DOHH2 (cell line): Measurements from ENCODE around the gene COMMD9.

Source experiments
- H3F3A ChIP-seq: fragments of 200-600 bp; sonication (generic), shearing (Covaris generic); 2 replicates; pipeline ENCODE4 v1.6.0; 2016; ENCODE audit warnings: antibody characterized with exemption, mild to moderate bottlenecking; ENCODE audit not compliant: control insufficient read depth, insufficient read depth
- H3K27ac ChIP-seq: fragments of 200-600 bp; sonication (generic); 2 replicates; pipeline ENCODE4 v1.5.1; 2014; ENCODE audit warnings: low read depth, mild to moderate bottlenecking, low read length, moderate library complexity
- H3K27me3 ChIP-seq: fragments of 200-600 bp; sonication (generic); 2 replicates; pipeline ENCODE4 v1.6.1; 2014; ENCODE audit warnings: mild to moderate bottlenecking, low read length, mixed read lengths; ENCODE audit not compliant: control insufficient read depth
- H3K36me3 ChIP-seq: fragments of 200-600 bp; sonication (generic); 2 replicates; pipeline ENCODE4 v1.6.1; 2014; ENCODE audit warnings: mild to moderate bottlenecking, low read length, moderate library complexity, mixed read lengths; ENCODE audit not compliant: control insufficient read depth
- H3K4me1 ChIP-seq: fragments of 200-600 bp; sonication (generic); 2 replicates; pipeline ENCODE4 v1.6.1; 2014; ENCODE audit warnings: mild to moderate bottlenecking, low read length, mixed read lengths; ENCODE audit not compliant: control insufficient read depth
- H3K4me2 ChIP-seq: fragments of 200-600 bp; sonication (generic); 2 replicates; pipeline ENCODE4 v1.6.0; 2014; ENCODE audit warnings: mild to moderate bottlenecking, low read length, moderate library complexity
- H3K4me3 ChIP-seq: fragments of 200-600 bp; sonication (generic); 2 replicates; pipeline ENCODE4 v1.5.1; 2014; ENCODE audit warnings: mild to moderate bottlenecking, low read length, mixed read lengths
- H3K79me2 ChIP-seq: fragments of 200-600 bp; sonication (generic); 2 replicates; pipeline ENCODE4 v1.6.1; 2014; ENCODE audit warnings: mild to moderate bottlenecking, low read length, mixed read lengths; ENCODE audit not compliant: control insufficient read depth
- H3K9me2 ChIP-seq: fragments of 200-600 bp; sonication (generic); replicated peaks from 2 replicates; pipeline ENCODE4 v1.6.1; 2014; ENCODE audit warnings: mild to moderate bottlenecking, low read length, mixed read lengths; ENCODE audit not compliant: control insufficient read depth
- H3K9me3 ChIP-seq: fragments of 200-600 bp; sonication (generic); 2 replicates; pipeline ENCODE4 v1.6.1; 2014; ENCODE audit warnings: antibody characterized with exemption, low read length, mixed read lengths; ENCODE audit not compliant: control insufficient read depth, insufficient read depth
- H4K20me1 ChIP-seq: fragments of 200-600 bp; sonication (generic); 2 replicates; pipeline ENCODE4 v1.6.0; 2014; ENCODE audit warnings: low read depth, mild to moderate bottlenecking, antibody characterized with exemption, low read length, moderate library complexity; ENCODE audit not compliant: control insufficient read depth, insufficient read depth
- EZH2phosphoT487 ChIP-seq: fragments of 200-600 bp; sonication (generic); IDR thresholded peaks from 2 replicates; pipeline ENCODE4 v1.6.1; 2017; ENCODE audit warnings: borderline replicate concordance, mild to moderate bottlenecking, antibody characterized with exemption, low read length, moderate library complexity, mixed read lengths
- TF ChIP-seq, protein P1 (sequence below): fragments of 200-600 bp; sonication (generic); IDR thresholded peaks from one replicate; pipeline ENCODE4 v1.5.1; 2014; ENCODE audit warnings: antibody characterized with exemption, mild to moderate bottlenecking, low read depth, low read length; ENCODE audit not compliant: poor library complexity, severe bottlenecking

Gene COMMD9

DNA sequence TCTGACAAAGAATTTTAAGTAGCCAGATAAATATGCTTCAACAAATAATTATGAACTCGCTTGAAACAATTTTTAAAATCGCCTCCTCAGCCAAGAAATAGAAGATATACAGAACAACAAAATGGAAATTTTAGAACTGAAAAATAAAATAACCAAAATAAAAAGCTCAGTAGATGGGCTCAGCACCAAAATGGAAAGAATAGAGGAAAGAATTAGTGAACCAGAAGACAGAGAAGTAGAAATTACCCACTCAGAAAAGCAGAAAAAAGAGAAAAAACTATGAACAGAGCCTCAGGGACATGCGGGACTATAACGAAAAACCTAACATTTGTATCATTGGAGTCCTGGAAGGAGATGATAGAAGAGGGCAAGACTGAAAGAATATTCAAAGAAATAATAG lies 7.4 kb downstream of the COMMD9 start:
- no peaks in the 10 kb centered on the region for H3K9me3 ChIP-seq
- TF ChIP-seq, protein P1, sequence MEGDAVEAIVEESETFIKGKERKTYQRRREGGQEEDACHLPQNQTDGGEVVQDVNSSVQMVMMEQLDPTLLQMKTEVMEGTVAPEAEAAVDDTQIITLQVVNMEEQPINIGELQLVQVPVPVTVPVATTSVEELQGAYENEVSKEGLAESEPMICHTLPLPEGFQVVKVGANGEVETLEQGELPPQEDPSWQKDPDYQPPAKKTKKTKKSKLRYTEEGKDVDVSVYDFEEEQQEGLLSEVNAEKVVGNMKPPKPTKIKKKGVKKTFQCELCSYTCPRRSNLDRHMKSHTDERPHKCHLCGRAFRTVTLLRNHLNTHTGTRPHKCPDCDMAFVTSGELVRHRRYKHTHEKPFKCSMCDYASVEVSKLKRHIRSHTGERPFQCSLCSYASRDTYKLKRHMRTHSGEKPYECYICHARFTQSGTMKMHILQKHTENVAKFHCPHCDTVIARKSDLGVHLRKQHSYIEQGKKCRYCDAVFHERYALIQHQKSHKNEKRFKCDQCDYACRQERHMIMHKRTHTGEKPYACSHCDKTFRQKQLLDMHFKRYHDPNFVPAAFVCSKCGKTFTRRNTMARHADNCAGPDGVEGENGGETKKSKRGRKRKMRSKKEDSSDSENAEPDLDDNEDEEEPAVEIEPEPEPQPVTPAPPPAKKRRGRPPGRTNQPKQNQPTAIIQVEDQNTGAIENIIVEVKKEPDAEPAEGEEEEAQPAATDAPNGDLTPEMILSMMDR, result no peak
- no peak for TF ChIP-seq EZH2phosphoT487
- H3K4me2 ChIP-seq, result no peak overlapping the region
- H3K27ac ChIP-seq, result no peak overlapping the region
- H3K79me2 ChIP-seq, result peaks cover 10% of the 10 kb centered on the region; the same call in 1 of the 2 replicates
- no peaks in the 10 kb centered on the region for H4K20me1 ChIP-seq
- no peaks in the 10 kb centered on the region for H3F3A ChIP-seq
- no peaks in the 10 kb centered on the region; the same call in 1 of the 2 replicates for H3K36me3 ChIP-seq
- H3K4me1 ChIP-seq, result no peaks in the 10 kb centered on the region
- no peaks in the 10 kb centered on the region for H3K27me3 ChIP-seq
- H3K9me2 ChIP-seq, result no peaks in the 10 kb centered on the region
- no peak overlapping the region for H3K4me3 ChIP-seq

DNA sequence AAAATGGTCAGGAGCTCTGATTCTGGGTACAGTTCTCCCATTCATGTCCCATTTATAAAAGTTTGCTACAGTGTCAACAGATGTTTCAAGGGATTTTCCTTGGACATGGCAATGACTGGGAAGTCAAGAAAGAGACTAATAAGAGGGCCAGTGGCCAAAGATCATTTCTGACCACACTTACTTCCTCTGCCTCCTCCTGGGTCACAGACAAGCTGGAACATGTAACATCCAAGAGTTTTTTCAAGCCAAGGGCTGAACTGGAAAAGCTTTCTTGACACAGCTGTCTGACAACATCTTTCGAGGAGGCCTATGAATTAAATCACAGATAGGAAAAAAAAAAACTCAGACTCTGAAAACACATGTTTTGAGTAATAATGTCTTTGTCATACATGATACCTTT lies 8.7 kb downstream of the COMMD9 start:
- Histone ChIP-seq H3F3A (no peaks in the 10 kb centered on the region), H3K4me1 (no peaks in the 10 kb centered on the region), H3K27ac (no peak overlapping the region), H3K36me3 (no peaks in the 10 kb centered on the region; the same call in 1 of the 2 replicates), H3K4me3 (no peak overlapping the region), H3K79me2 (peaks cover 10% of the 10 kb centered on the region; the same call in 1 of the 2 replicates), H3K9me3 (no peaks in the 10 kb centered on the region), H4K20me1 (no peaks in the 10 kb centered on the region), H3K4me2 (no peak overlapping the region), H3K27me3 (no peaks in the 10 kb centered on the region), H3K9me2 (no peaks in the 10 kb centered on the region)
- TF ChIP-seq, protein P1, result no peak
- TF ChIP-seq EZH2phosphoT487, result no peak

DNA sequence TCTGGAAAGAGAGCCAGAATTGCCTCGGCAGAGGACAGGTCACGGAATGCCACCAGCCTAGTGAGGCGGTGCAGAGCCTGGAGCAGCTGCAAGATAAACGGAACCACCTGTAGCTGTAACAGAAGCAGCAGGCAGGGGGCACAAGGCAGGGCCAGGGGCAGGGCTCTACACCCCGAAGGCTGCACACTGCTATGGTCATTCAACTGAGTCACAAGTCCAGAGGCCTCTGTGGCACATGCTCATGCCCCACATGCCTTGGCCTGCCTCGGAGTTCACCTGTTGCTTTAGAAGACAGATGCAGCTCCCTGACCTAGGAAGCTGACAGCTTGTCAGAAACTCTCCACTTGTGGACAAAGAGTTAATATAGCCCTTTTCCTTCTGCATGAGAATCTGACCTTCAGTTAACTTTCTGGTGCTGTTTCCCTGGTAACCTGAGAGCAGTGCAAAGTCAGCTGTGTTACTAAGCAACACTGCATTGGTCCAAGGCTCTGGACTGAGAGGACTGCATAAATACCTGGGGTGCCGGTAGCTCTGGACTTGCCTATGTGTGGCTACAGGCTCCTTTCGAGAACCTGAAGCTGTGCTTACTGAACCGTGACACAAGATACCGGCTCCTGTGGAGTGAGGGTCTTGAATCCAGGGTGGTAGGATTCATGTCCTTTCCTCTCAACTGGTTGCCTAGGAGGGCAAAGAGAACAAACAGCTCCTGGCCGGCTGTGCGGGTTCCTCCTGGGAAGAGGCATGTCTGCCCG lies 10.5 kb downstream of the COMMD9 start:
- Histone ChIP-seq H3K36me3 (no peaks in the 10 kb centered on the region; the same call in 1 of the 2 replicates), H4K20me1 (no peaks in the 10 kb centered on the region), H3K4me2 (no peak overlapping the region), H3F3A (no peaks in the 10 kb centered on the region), H3K4me1 (no peaks in the 10 kb centered on the region), H3K27me3 (no peaks in the 10 kb centered on the region), H3K9me2 (no peaks in the 10 kb centered on the region), H3K4me3 (no peak overlapping the region), H3K79me2 (peaks cover 6% of the 10 kb centered on the region; the same call in 1 of the 2 replicates), H3K27ac (no peak overlapping the region), H3K9me3 (no peaks in the 10 kb centered on the region)
- TF ChIP-seq, protein P1, result no peak
- TF ChIP-seq EZH2phosphoT487, result no peak
